H1 (cell line): ENCODE data around the gene DPY19L3. TPM values are rescaled to one million over a fixed set of nuclear protein-coding genes. Genes with fewer than 3 reads are reported as not detected.

Experiments used
- CBX8 ChIP-seq: fragments of 300-800, 300-1000 bp; sonication (generic); IDR thresholded peaks from 2 replicates; pipeline ENCODE4 v1.7.1; 2016; ENCODE audit warnings: low read depth, low read length, borderline replicate concordance
- CHD2 ChIP-seq: IDR thresholded peaks from 2 replicates; pipeline ENCODE4 v1.6.1; 2012; ENCODE audit warnings: low read length, improper control_type of control experiment
- GABPA ChIP-seq: IDR thresholded peaks from 2 replicates; pipeline ENCODE4 v1.6.1; 2011; ENCODE audit warnings: mild to moderate bottlenecking, low read length, moderate library complexity, borderline replicate concordance; ENCODE audit not compliant: insufficient read depth
- GTF2F1 ChIP-seq: IDR thresholded peaks from 2 replicates; pipeline ENCODE4 v1.6.1; 2012; ENCODE audit warnings: low read depth, low read length, improper control_type of control experiment, borderline replicate concordance
- JUN ChIP-seq: IDR thresholded peaks from 2 replicates; pipeline ENCODE4 v1.6.1; 2011; ENCODE audit warnings: low read depth, mild to moderate bottlenecking, improper control_type of control experiment, low read length
- KDM4A ChIP-seq: IDR thresholded peaks from one replicate; pipeline ENCODE4 v1.7.1; 2012; ENCODE audit warnings: low read depth, mild to moderate bottlenecking, moderate library complexity, low read length, inconsistent platforms; ENCODE audit not compliant: severe bottlenecking
- PHF8 ChIP-seq: fragments of 200-600 bp; sonication (generic); conservative IDR thresholded peaks from 2 replicates; pipeline ENCODE4 v1.7.1; 2012; ENCODE audit warnings: low read depth, mild to moderate bottlenecking, inconsistent platforms, low read length, moderate library complexity
- POLR2AphosphoS5 ChIP-seq: IDR thresholded peaks from 2 replicates; pipeline ENCODE4 v1.6.1; 2011; ENCODE audit warnings: low read depth, low read length
- RAD21 ChIP-seq, 2 experiments: IDR thresholded peaks in 1 of 2; conservative IDR thresholded peaks in 1 of 2; 2 replicates each; pipeline ENCODE4 v1.6.1; 2011; ENCODE audit warnings: low read depth in 2 of 2, low read length in 2 of 2, improper control_type of control experiment in 1 of 2, inconsistent platforms in 1 of 2, mild to moderate bottlenecking in 1 of 2, moderate library complexity in 1 of 2
- SAP30 ChIP-seq: fragments of 300-600 bp; sonication (generic); IDR thresholded peaks from 2 replicates; pipeline ENCODE4 v1.7.1; 2012; ENCODE audit warnings: low read length, moderate library complexity, mild to moderate bottlenecking, inconsistent platforms; ENCODE audit not compliant: insufficient read depth, insufficient replicate concordance
- SP1 ChIP-seq: IDR thresholded peaks from 2 replicates; pipeline ENCODE4 v1.6.1; 2011; ENCODE audit warnings: low read depth, low read length
- SP2 ChIP-seq: IDR thresholded peaks from 2 replicates; pipeline ENCODE4 v1.6.1; 2012; ENCODE audit warnings: mild to moderate bottlenecking, low read length, inconsistent platforms
- SP4 ChIP-seq: IDR thresholded peaks from 2 replicates; pipeline ENCODE4 v1.6.1; 2012; ENCODE audit warnings: low read length, inconsistent platforms
- SRF ChIP-seq: IDR thresholded peaks from 2 replicates; pipeline ENCODE4 v1.6.1; 2011; ENCODE audit warnings: mild to moderate bottlenecking, low read depth, low read length, moderate library complexity
- TAF1 ChIP-seq: IDR thresholded peaks from 2 replicates; pipeline ENCODE4 v1.6.1; 2011; ENCODE audit warnings: mild to moderate bottlenecking, low read depth, low read length
- TAF7 ChIP-seq: optimal IDR thresholded peaks from 2 replicates; pipeline ENCODE3; 2011; ENCODE audit warnings: low read depth, mild to moderate bottlenecking, inconsistent platforms, low read length, moderate library complexity, borderline replicate concordance
- TCF12 ChIP-seq: IDR thresholded peaks from 2 replicates; pipeline ENCODE4 v1.6.1; 2011; ENCODE audit warnings: low read depth, mild to moderate bottlenecking, low read length
- polyA plus RNA-seq, 7 experiments: library from polyadenylated mRNA; depleted of rRNA in 3 of 7; stranded (reverse) in 5 of 7; unstranded in 2 of 7; fragments of >200 nt in 5 of 7; fragments of 200-250 nt in 2 of 7; gene quantifications; 1 replicate in 5 of 7; 2 replicates in 1 of 7; 4 replicates in 1 of 7; pipeline versions ENCODE4 v1.2.1 to v1.2.3, GENCODE V29; 2011 to 2013; ENCODE audit warnings: missing spikeins in 2 of 7, mixed read lengths in 2 of 7
- total RNA-seq: library from RNA; stranded (reverse); fragmentation: NEBNext Ultra II Directional; extraction: Animal tissue kit (Norgen Biotek cat#: 25700); gene quantifications from 2 replicates; pipeline ENCODE4 v1.2.1, GENCODE V29; 2021
- TF ChIP-seq, protein P1 (sequence below): IDR thresholded peaks from 2 replicates; pipeline ENCODE4 v1.6.1; 2011; ENCODE audit warnings: low read length, improper control_type of control experiment

DPY19L3 gene
- total and polyA plus RNA-seq, 2 of the 8 experiments (the other 6 are each of a cell fraction or from before 2014, with no cell fraction given): 35.3 to 60.2 TPM

DNA sequence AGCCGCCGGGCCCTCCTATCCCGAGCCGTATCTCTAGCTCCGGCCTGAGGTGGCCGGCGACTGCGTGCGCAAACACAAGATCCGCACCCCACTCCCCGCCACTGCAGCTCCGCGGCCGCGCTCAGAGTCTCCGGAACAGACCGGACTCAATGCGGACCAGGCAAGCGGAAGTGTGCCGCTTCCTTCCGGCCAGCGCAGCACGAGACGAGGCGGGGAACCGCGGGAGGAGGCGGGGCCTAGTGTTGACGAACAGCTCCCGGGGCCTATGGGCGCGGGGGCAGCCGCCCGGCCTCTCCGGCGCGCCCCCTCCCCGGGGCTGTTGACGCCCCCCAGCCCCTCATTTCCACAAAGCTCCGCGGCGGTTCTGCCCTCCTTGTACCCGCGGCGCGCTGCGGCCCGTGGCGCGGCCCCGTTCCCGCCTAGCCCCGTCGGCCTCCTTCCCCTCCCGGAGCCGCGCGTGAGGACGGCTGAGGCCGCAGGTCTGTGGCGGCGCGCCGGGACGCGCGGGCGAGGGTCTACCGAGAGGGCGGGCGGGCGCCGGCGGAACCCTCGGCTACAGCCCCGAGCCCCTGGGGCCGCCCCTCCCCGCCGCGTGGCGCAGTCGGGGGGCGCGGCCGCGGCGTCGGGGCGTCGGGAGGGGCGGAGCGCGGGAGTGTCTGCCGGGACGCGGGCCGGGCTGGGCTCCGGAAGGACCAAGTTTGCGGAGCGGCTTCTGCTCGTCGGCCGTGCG lies at the start of gene DPY19L3 (continued):
- peak; percentile 96 for TF ChIP-seq PHF8
- TF ChIP-seq RAD21 (IDR thresholded peaks at IDR 0.05 in 1 of 2, conservative IDR thresholded peaks at IDR 0.05 in 1 of 2; ENCODE audit: low read depth in 2 of 2, low read length in 2 of 2): no peak
- no peak for TF ChIP-seq CBX8
- TF ChIP-seq CHD2: peak; percentile 59; the same call in 1 of the 2 replicates
- TF ChIP-seq GABPA: peak; percentile 86; the same call in 1 of the 2 replicates
- TF ChIP-seq POLR2AphosphoS5: peak; percentile 98
- TF ChIP-seq, protein P1, sequence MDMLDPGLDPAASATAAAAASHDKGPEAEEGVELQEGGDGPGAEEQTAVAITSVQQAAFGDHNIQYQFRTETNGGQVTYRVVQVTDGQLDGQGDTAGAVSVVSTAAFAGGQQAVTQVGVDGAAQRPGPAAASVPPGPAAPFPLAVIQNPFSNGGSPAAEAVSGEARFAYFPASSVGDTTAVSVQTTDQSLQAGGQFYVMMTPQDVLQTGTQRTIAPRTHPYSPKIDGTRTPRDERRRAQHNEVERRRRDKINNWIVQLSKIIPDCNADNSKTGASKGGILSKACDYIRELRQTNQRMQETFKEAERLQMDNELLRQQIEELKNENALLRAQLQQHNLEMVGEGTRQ: no peak
- no peak for TF ChIP-seq TCF12
- peak; percentile 12 for TF ChIP-seq TAF7
- TF ChIP-seq SAP30: no peak
- peak; percentile 38; the same call in 1 of the 2 replicates for TF ChIP-seq SP2
- TF ChIP-seq GTF2F1: peak; percentile 21
- TF ChIP-seq JUN: no peak
- peak; percentile 76 for TF ChIP-seq KDM4A
- TF ChIP-seq TAF1: peak; percentile 95
- peak; percentile 40; the same call in 1 of the 2 replicates for TF ChIP-seq SRF
- TF ChIP-seq SP4: peak; percentile 38; the same call in 1 of the 2 replicates
- 0 out of 2 replicates have a peak, but pooled peaks have one; percentile 70 for TF ChIP-seq SP1
- TF ChIP-seq, all 59 proteins: peak for 18
